Naive thymus-derived CD8-positive, alpha-beta T cell (primary cell): Measurements from ENCODE around the gene GYPB. TPM values are rescaled to one million over a fixed set of nuclear protein-coding genes. Genes with fewer than 3 reads are reported as not detected.
"Not testable (repeated sequence)": the region's sequence is repeated elsewhere in the genome, so short reads cannot be mapped to it uniquely, and the experiment has no call there.

ENCODE experiments used
- ATAC-seq, 2 donors: fragments of 150-1000 bp; cut with Tn5 transposase in 1 of 2; sonication (Bioruptor Pico), chemical (Tn5 transposase) in 1 of 2; 1 replicate in 1 of 2; 2 replicates in 1 of 2; pipeline ENCODE4 v1.10.0; 2021; ENCODE audit warnings: mild to moderate bottlenecking in 2 of 2, moderate library complexity in 2 of 2
- POLR2A ChIA-PET: fragments of 350-600 bp; sonication (Branson Sonifier 250); formaldehyde crosslinking; loops from one replicate; lab custom pipeline; 2021; ENCODE audit warnings: antibody characterized with exemption; lab: Charles Lee
- DNase-seq, 10 donors: peaks; one replicate each; pipeline versions ENCODE4 v3.0.0 to v3.0.0-alpha.2; 2020 to 2022
- H3K27ac Mint-ChIP-seq, 10 donors: one replicate each; pipeline ENCODE4 v1.8.0; 2020 to 2022; ENCODE audit warnings: mild to moderate bottlenecking in 10 of 10, mixed read lengths in 10 of 10, moderate library complexity in 4 of 10, inconsistent platforms in 1 of 10
- H3K27me3 Mint-ChIP-seq, 5 donors: one replicate each; pipeline ENCODE4 v1.8.0; 2021 to 2022; ENCODE audit warnings: mixed read lengths in 5 of 5
- H3K36me3 Mint-ChIP-seq, 3 donors: one replicate each; pipeline ENCODE4 v1.8.0; 2020 to 2022; ENCODE audit warnings: mixed read lengths in 3 of 3, mild to moderate bottlenecking in 2 of 3, inconsistent platforms in 1 of 3
- H3K4me1 Mint-ChIP-seq, 4 donors: one replicate each; pipeline ENCODE4 v1.8.0; 2021 to 2022; ENCODE audit warnings: mixed read lengths in 4 of 4
- H3K4me3 Mint-ChIP-seq, 10 donors: one replicate each; pipeline ENCODE4 v1.8.0; 2020 to 2022; ENCODE audit warnings: mild to moderate bottlenecking in 10 of 10, mixed read lengths in 10 of 10, moderate library complexity in 6 of 10, inconsistent platforms in 1 of 10
- H3K9me3 Mint-ChIP-seq, 9 donors: one replicate each; pipeline ENCODE4 v1.8.0; 2020 to 2022; ENCODE audit warnings: mixed read lengths in 9 of 9, mild to moderate bottlenecking in 3 of 9, inconsistent platforms in 1 of 9, moderate library complexity in 1 of 9
- polyA plus RNA-seq, 3 donors: library from polyadenylated mRNA; unstranded; fragments of 300-500 nt; fragmentation: Illumina TruSeq; gene quantifications; one replicate each; pipeline ENCODE4 v1.2.3, GENCODE V29; 2021
- total RNA-seq, 8 experiments: library from RNA in 2 of 8; stranded (reverse) in 2 of 8; gene quantifications; one replicate each; pipeline ENCODE4 v1.2.3 and lab custom pipeline; 2021 to 2026

GYPB gene
- total and polyA plus RNA-seq, 5 experiments from 2014 or later: not detected

DNA sequence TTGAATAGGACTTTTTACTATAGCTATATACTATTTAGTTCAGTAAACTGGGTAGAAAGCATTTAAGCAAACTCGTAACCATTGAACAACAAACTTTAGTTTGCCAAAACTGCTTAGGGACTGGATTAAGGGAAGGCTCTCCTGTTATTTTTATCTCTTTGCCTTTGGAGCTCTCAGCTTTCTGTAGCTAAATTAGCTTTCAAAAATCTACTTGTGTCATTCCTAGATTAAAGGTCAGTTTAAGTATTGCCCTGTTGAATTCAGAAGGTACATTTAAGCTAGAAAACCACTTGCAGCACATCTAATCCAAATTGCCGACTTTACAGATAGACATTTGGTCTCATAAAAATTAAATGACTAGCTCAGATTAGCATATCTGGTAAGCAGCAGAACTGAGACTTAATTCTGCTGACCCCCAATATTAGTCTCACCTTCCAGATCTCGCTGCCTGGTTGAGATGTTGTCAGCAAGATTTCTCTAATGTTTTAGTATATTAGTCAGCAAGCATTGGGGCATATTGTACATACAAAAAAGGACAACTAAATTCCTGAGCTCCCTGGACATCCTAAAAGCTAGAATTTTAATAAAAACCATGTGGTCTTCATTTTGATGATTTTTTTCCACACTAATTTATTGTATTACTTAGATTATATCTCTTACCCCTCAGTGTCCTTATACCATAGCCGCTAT, 14.2 kb downstream of the GYPB start:
- ATAC-seq, H3K27me3 Mint-ChIP-seq, DNase-seq, H3K4me1 Mint-ChIP-seq, H3K9me3 Mint-ChIP-seq, H3K4me3 Mint-ChIP-seq, POLR2A ChIA-PET, H3K27ac Mint-ChIP-seq, H3K36me3 Mint-ChIP-seq: not testable (repeated sequence)

DNA sequence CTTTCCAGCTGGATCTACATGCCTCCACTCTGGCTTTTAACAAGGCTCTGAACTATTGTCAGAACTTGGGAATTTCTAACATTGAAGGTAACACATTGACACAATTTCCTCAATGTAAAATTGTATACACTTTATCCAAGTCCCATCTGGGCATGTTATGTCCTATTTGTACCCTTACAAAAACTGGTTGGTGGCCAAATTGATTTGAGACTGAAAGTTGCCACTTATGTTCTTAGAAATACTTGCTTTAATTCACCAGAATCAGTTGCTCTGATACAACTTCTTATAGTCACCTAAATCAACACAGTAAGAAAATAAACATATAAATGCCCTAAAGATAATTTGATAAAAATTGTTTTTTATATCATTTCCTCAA, 15.3 kb downstream of the GYPB start:
- POLR2A ChIA-PET, H3K9me3 Mint-ChIP-seq, ATAC-seq, DNase-seq, H3K36me3 Mint-ChIP-seq, H3K4me3 Mint-ChIP-seq, H3K27me3 Mint-ChIP-seq, H3K27ac Mint-ChIP-seq, H3K4me1 Mint-ChIP-seq: not testable (repeated sequence)

DNA sequence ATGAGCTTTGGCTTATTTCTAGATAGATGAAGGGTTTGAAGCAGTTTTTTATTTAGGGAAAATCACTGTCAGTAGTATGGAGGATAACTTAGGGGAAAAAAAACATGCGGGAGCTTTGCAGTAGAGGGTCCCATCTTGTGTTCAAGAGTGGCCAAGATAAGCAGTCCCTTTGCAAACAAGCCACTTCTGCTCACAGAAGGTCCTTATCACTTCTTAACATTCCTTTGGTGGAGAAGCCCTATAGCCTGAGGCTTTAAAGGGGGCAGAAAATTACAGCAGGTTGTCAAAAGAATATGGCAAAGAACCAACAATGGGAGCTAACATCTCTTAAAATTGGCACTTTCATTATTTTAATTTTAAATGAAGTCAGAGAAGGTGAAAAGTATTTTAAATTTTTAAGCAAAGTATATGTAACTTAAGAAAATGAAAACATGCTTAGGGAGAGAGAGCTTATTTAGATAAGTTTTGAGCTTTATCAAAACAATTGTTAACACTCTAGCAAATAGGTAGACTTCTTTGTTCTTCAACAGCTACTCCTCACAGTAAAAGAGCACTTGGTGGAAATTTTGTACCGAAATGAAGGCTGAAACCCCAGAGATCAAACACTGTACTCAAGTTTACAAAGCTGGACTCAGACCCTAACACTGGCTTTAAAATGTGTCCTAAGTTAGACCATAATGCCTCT, 15.8 kb downstream of the GYPB start:
- ATAC-seq, H3K4me3 Mint-ChIP-seq, H3K27ac Mint-ChIP-seq, H3K36me3 Mint-ChIP-seq, DNase-seq, POLR2A ChIA-PET, H3K9me3 Mint-ChIP-seq, H3K27me3 Mint-ChIP-seq, H3K4me1 Mint-ChIP-seq: not testable (repeated sequence)

DNA sequence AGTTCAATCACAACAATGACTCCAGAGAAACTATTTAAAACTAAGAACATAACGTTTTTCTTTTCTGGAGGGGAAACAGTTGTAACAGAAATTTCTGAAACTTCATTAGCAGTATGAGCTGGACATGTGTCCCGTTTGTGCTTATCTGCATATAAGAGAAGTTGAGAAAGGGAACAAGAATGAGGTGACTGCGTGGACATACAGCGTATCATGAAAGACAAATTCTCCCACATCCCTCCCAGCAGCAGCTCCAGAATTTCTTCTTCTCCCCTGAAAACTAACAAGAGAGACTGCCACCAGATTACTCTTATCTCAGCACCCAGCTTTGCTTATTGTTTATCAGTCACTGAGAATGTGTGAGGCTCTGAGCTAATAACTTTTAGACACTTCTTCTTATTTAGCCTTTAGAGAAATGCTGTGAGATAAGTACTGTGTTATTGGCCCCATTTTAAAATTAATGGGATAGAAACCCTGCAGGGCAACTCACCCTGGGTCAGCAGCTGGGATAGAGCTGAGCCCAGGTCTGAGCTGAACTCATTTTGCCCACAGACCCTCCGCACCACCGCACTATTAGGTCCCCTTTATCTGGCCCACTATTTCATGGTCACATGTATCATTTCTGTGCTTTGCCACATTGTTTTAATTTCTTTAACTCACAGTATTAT, 18.7 kb downstream of the GYPB start:
- H3K27me3 Mint-ChIP-seq, H3K4me1 Mint-ChIP-seq, H3K9me3 Mint-ChIP-seq, DNase-seq, POLR2A ChIA-PET, H3K4me3 Mint-ChIP-seq, H3K36me3 Mint-ChIP-seq, ATAC-seq, H3K27ac Mint-ChIP-seq: not testable (repeated sequence)

DNA sequence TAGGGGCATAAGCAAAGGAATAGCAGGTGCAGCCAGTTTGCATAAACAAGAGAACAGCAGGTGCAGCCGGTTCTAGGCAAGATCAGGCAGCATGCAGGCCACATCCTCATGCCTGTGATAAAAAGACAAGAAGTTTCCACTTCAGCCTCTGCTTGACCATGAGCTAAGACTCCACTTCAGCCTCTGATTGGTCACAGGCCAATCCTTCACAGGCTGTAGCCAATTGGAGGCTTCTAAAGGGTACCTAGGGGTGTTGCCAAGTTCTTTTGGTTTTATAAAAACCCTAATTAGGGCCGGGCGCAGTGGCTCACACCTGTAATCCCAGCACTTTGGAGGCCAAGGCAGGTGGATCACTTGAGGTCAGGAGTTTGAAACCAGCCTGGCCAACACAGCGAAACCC, 23.0 kb downstream of the GYPB start:
- ATAC-seq, H3K27me3 Mint-ChIP-seq, H3K9me3 Mint-ChIP-seq, H3K36me3 Mint-ChIP-seq, H3K4me1 Mint-ChIP-seq, POLR2A ChIA-PET, H3K4me3 Mint-ChIP-seq, DNase-seq, H3K27ac Mint-ChIP-seq: not testable (repeated sequence)

DNA sequence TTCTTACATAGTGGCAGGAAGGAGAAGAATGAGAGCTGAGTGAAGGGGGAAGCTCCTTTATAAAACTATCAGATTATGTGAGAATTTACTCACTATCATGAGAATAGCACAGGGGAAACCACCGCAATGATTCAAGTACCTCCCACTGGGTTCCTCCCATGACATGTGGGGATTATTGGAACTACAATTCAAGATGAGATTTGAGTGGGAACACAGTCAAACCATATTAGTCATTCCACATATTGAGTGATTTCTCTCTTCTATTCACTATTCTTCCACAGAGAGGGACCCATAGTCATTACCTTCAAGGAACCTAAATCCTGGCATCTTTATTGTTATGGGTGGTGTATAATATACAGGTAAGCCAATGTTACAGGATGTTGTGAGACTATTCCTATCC, 27.4 kb downstream of the GYPB start:
- H3K36me3 Mint-ChIP-seq, POLR2A ChIA-PET, H3K9me3 Mint-ChIP-seq, DNase-seq, H3K4me3 Mint-ChIP-seq, H3K27me3 Mint-ChIP-seq, H3K4me1 Mint-ChIP-seq, ATAC-seq, H3K27ac Mint-ChIP-seq: not testable (repeated sequence)

DNA sequence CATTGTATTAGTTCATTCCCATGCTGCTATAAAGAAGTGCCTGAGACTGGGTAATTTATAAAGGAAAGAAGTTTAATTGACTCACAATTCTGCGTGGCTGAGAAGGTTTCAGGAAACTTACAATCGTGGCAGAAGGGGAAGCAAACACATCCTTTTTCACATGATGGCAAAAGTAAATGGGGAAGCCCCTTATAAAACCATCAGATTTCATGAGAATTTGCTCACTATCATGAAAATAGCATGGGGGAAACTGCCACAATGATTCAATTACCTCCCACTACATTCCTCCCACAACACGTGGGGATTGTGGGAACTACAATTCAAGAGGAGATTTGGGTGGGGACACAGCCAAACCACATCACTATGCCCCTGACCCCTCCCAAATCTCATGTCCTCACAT, 28.5 kb downstream of the GYPB start:
- ATAC-seq, H3K9me3 Mint-ChIP-seq, H3K4me3 Mint-ChIP-seq, H3K27me3 Mint-ChIP-seq, DNase-seq, H3K4me1 Mint-ChIP-seq, POLR2A ChIA-PET, H3K27ac Mint-ChIP-seq, H3K36me3 Mint-ChIP-seq: not testable (repeated sequence)

DNA sequence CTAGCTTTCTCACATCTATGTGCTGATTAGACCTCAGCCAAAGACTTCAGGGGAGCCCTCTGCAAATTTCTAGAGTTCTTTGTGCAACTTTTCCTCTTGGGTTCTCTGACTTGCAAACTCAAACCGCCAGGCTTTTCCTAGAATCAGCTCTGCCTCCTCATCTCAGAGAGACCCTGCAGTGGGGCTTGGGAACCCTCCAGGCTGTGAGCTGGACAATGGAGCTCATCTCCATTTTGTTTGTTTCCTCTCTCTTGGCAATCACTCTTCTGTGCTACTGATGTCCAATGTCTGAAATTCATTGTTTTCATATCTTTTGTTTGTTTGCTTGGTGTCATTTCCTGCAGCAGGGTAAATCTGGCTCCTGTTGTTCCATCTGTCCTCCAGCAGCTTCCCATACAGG, 33.0 kb downstream of the GYPB start:
- Mint-ChIP-seq H3K27me3 (peaks cover 0 to 6% (median 2%) of the 10 kb centered on the region in 5 donors), H3K27ac (no peak overlapping the region), H3K4me1 (no peaks in the 10 kb centered on the region), H3K36me3 (peaks cover 0 to 9% (median 7%) of the 10 kb centered on the region in 3 donors), H3K4me3 (no peak overlapping the region), H3K9me3 (no peaks in the 10 kb centered on the region)
- POLR2A ChIA-PET: no interaction called here
- DNase-seq (no peak), ATAC-seq (no peak)

DNA sequence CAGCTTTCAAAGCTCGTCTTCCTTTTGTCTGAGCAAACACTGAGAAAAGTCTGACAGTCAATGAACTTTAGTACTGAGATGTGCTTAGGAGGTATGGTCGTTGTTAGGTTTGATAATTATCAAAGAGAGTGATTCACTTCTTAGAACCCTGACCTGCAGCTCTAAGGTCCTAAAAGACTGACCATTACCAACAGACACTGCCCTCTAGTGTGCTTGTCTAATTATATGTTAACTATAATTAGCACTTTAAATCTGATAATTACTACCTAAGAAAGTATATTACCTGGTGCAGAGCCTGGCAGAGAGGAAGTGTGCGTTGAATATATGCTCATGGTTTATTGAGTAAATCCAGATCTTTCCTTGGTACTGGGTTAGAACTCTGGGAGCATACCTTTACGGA, 38.4 kb downstream of the GYPB start:
- ATAC-seq, H3K4me3 Mint-ChIP-seq, H3K9me3 Mint-ChIP-seq, H3K36me3 Mint-ChIP-seq, H3K27me3 Mint-ChIP-seq, H3K4me1 Mint-ChIP-seq, DNase-seq, H3K27ac Mint-ChIP-seq, POLR2A ChIA-PET: not testable (repeated sequence)

DNA sequence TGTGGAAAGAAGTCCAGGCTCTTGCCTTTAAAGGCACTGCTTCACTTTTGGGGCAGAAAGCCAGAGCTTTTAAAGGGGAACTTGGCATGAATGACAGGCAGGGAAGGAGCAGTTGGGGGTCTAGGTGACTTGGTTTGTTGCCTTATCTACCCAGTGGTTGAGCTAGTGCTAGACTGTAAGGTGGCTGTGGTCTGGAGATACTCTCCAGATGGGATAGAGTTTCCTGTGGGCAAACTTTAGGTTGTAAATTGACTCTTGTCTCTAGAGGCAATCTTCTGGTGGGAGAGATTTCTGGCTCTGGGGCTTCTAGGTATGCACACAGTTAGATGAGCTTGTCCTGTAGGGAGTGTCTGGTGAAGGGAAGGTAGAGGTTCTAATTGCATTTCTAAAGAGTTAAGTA, 43.7 kb downstream of the GYPB start:
- H3K36me3 Mint-ChIP-seq, H3K27me3 Mint-ChIP-seq, POLR2A ChIA-PET, H3K4me1 Mint-ChIP-seq, ATAC-seq, H3K9me3 Mint-ChIP-seq, H3K27ac Mint-ChIP-seq, DNase-seq, H3K4me3 Mint-ChIP-seq: not testable (repeated sequence)

DNA sequence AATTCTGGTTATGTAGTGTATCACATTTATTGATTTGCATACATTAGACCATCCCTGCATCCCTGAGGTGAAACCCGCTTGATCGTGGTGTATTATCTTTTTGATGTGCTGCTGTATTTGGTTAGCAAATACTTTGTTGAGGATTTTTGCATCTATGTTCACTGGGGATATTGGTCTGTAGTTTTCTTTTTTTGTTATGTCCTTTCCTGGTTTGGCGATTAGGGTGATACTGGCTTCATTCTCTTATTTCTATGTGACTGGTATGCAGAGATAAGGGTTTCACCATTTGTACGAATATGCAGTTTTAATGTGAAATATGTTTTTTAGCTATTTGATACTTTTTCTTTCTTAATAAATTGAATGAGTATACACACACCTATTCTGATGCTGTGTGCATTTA, 45.2 kb downstream of the GYPB start:
- POLR2A ChIA-PET, H3K4me1 Mint-ChIP-seq, H3K27me3 Mint-ChIP-seq, H3K27ac Mint-ChIP-seq, DNase-seq, ATAC-seq, H3K9me3 Mint-ChIP-seq, H3K4me3 Mint-ChIP-seq, H3K36me3 Mint-ChIP-seq: not testable (repeated sequence)

DNA sequence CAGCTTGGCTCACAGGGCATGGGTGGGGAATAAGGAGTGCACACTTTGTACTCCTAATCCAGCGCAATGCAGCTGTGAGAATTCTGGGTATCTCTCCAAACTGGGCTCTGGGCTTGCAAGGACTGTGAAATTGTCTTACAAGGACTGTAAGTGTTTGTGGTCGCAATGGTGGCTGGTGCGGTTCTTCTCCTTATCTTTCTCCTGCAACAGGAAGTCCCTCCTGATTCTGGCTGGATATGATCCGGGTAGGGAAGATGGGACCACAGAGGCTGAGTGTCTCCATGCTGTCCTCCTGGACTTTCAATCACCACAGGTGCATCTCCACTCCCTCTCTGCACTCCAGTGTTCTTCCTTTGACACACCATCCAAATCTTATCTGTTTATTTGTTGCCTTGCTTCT, 58.1 kb downstream of the GYPB start:
- POLR2A ChIA-PET: no interaction called here
- Mint-ChIP-seq H3K9me3 (peaks cover 0 to under 1% (median 0%) of the 10 kb centered on the region in 9 donors), H3K4me3 (no peak overlapping the region), H3K4me1 (no peaks in the 10 kb centered on the region), H3K36me3 (no peaks in the 10 kb centered on the region), H3K27me3 (no peaks in the 10 kb centered on the region), H3K27ac (no peak overlapping the region)
- DNase-seq (no peak), ATAC-seq (no peak)

DNA sequence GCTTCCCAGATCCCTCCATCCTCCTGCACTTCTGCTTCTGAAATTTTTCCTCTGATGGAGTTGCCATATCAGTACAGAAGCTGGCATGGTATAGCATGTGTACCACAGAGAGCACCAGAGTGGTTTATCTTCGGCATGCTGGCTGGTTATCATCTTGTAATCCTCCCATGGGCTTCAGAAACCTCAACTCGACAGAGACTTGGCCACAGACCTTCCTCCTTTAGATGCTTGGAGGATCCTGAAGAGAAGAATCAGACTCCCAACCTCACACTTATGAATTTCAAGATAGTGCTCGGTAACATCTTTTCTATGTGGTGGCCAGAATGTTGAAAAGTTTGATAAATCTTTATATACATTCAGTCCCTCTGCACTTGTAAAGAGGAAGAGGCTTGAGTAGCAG, 63.9 kb downstream of the GYPB start:
- H3K9me3 Mint-ChIP-seq: peaks cover 0 to 32% (median 11%) of the 10 kb centered on the region in 9 donors
- H3K36me3 Mint-ChIP-seq: peaks cover 0 to 21% (median 6%) of the 10 kb centered on the region in 3 donors
- H3K27me3 Mint-ChIP-seq, DNase-seq, POLR2A ChIA-PET, ATAC-seq, H3K4me3 Mint-ChIP-seq, H3K27ac Mint-ChIP-seq, H3K4me1 Mint-ChIP-seq: not testable (repeated sequence)
